HEK293T (cell line): ENCODE results near the gene NEURL1.

Experiments used
- BHLHE40 ChIP-seq: fragments of 450-650 bp; IDR thresholded peaks from 2 replicates; pipeline ENCODE4 v1.6.1; 2016; ENCODE audit warnings: mild to moderate bottlenecking, moderate library complexity, borderline replicate concordance
- FOXK2 ChIP-seq: fragments of 450-650 bp; IDR thresholded peaks from 2 replicates; pipeline ENCODE4 v1.6.1; 2016; ENCODE audit warnings: mild to moderate bottlenecking
- FOXM1 ChIP-seq: fragments of 450-650 bp; IDR thresholded peaks from 2 replicates; pipeline ENCODE4 v1.6.1; 2017; ENCODE audit warnings: mild to moderate bottlenecking, borderline replicate concordance
- SUZ12 ChIP-seq: fragments of 450-650 bp; IDR thresholded peaks from 2 replicates; pipeline ENCODE4 v1.6.1; 2016; ENCODE audit warnings: mild to moderate bottlenecking
- ZNF384 ChIP-seq: fragments of 450-650 bp; IDR thresholded peaks from 2 replicates; pipeline ENCODE4 v1.6.1; 2016

DNA sequence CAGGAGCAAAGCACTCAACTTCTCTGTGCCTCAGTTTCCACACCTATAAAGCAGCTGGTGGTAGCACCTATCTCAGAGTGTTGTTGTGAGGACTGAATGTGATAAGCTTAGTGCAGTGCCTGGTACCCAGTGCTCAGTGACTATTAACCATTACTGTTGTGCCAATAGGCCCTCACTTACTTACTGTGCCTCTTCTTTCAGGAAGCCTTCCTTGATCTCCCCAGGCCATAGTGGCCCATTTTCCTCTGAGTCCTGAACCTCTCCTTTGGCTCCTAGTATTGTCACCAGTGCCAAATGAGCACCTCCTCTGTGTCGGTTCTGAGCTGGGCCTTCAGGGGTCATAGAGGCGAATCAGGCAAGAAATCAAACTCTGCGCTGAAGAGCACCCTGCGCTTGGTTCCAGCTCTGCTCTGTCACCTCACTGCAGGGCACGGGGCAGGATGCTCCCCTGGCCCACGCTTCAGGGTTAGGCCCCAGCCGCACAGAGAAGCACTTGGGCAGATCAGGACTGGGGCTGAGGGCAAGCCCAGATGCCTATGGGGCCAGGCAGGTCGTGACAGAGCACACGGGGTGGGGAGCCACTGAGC is 37.3 kb upstream of the NEURL1 start:
- TF ChIP-seq FOXM1 (no peak), ZNF384 (no peak), BHLHE40 (no peak), FOXK2 (no peak), SUZ12 (no peak)
